HG03432 (cell line): ENCODE measurements around the gene KDM4F.

ENCODE experiments used
- ATAC-seq: cut with Tn5 transposase; IDR thresholded peaks from one replicate; pipeline ENCODE4 v1.9.1; 2021; ENCODE audit warnings: mild to moderate bottlenecking, moderate library complexity; ENCODE audit not compliant: unreplicated experiment

The KDM4F gene

DNA sequence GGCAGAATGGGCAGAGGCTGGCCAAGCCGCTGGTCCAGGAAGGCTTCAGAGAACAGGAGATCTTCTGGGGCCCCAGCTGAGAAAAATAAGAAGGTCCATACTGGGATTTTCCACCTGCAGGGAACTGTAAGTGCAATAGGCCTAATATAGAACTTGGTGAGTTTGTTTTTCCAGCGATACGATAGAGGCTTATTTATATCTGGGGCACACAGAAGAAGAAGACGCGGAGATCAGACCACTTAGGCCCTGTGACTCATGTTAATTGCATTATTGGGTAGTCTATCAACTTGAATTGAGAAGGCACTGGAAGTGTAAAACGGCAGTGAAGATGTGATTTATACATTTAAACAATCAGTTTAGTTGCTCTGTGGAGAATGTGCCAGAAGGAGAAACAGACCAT lies 9.8 kb downstream of the KDM4F start:
- ATAC-seq = no peak

DNA sequence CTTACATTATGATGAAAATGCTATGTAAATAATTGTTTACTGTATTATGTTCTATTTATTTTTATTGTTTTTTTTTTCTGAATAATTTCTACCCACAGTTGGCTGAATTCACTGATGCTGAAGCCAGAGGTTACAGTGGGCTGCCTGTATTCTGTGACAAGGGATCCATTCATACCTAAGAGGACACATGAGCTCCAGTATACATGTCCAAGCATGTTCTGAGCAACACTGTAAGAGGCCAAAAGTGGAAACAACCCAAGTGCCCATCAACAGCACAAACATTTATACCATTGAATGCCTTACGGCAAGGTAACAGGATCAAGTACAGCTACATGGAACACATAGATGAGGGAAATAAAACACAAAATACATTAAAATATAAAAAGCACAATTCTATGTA lies 16.1 kb downstream of the KDM4F start:
- ATAC-seq = no peak

DNA sequence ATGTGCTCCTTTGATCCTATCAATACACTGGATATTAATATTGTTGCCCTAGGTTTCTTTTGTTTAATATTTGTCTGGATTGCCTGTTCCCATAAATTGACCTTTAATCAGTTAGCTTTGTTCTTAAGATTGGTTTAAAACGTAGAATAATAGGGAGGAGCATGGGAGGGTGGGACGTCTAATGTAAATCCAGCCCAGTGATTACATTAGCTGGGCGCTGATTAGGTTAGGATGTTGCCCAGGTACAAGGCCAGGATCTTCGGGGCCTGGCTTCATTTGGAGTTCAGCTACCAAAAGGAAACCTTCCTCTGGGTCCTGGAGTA lies 17.5 kb downstream of the KDM4F start, which contains the start of gene SRSF8:
SRSF8 (plus strand) TSS at position 204 of the 323 bp plus-strand sequence. CDS start 308 bp downstream, outside the sequence.
- ATAC-seq = peak; percentile 54

DNA sequence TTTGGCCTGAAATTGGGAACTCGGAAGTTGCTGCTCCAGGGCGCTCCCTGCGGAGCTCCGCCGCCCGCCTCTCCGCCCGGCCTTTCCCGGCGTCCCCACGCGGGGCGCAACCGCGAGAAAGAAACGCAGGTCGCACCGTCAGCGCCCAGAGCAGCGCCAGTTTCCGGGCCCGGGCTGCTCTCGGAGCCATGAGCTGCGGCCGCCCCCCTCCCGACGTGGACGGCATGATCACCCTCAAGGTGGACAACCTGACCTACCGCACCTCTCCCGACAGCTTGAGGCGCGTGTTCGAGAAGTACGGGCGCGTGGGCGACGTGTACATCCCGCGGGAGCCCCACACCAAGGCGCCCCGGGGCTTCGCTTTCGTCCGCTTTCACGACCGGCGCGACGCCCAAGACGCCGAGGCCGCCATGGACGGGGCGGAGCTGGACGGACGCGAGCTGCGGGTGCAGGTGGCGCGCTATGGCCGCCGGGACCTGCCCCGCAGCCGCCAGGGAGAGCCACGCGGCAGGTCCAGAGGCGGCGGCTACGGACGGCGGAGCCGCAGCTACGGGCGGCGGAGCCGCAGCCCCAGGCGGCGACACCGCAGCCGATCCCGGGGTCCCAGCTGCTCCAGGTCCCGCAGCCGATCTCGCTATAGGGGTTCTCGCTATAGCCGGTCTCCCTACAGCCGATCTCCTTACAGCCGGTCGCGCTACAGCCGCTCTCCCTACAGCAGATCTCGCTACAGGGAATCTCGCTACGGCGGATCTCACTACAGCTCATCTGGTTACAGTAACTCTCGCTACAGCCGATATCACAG lies 18.0 kb downstream of the KDM4F start:
- peak; percentile 72 for ATAC-seq

DNA sequence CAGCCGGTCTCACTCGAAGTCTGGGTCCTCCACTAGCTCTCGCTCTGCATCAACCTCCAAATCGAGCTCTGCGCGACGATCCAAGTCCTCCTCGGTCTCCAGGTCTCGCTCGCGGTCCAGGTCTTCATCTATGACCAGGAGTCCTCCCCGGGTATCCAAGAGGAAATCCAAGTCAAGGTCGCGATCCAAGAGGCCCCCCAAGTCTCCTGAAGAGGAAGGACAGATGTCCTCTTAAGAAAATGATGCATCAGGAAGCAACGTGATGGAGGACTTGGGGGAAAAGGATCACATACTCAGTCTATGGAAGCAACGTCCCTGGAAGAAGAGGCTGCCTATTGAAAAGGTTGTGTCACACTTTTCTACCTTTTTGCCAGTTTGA lies 18.6 kb downstream of the KDM4F start:
- no peak for ATAC-seq

DNA sequence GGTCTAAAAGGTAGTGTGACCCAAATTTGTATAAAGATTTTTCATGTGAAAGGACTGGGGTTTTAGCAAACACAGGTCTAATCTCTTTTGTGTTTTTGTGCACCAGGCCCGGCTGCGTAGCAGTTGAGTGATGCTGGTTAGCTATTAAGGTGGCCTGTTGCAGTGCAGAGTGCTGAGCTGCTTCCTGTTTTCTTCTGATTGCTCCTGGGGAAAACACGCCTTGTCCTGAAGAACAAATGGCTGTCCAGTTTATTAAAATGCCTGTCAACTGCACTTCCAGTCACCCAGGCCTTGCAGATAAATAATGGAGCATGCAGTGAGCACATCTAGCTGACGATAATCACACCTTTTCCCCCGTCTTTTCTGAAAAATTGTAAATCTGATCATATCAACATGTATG lies 19.3 kb downstream of the KDM4F start:
- ATAC-seq = peak; percentile 66

DNA sequence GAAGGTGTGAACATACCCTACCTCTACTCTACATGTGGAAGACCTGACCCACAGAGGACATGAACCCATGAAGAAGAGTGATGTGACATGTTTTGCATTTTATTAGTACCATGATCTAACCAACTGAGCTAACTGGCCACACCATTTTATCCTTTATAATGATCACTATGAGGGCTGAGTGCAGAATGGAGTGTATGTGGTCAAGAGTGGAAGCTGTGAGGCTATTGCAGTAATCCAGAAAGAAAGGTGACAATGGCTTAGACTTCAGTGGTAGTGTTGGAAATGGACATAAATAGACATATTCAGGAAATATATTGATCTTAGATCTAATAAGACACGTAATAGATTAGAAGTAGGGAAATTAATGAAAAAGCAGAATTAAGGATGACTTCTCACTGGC lies 21.2 kb downstream of the KDM4F start:
- no peak for ATAC-seq

DNA sequence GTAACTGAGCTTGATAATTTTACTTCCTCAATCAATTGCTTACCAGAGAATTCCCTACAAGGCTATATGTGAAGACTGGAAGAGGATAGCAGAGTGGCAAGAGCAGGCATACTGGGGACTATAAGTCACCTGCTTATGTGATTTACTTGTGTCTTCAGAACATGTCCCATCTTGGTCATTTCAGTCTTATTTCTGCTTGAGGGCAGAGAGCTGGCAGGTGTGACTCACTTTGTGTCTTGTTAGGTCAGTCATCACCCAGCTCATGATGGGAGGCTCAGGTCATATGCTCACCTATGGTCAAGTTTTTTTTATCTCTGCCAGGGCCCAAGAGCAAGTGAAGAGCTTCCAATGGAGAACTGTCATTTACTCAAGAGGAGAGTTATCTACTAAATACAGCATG lies 23.7 kb downstream of the KDM4F start:
- no peak for ATAC-seq

DNA sequence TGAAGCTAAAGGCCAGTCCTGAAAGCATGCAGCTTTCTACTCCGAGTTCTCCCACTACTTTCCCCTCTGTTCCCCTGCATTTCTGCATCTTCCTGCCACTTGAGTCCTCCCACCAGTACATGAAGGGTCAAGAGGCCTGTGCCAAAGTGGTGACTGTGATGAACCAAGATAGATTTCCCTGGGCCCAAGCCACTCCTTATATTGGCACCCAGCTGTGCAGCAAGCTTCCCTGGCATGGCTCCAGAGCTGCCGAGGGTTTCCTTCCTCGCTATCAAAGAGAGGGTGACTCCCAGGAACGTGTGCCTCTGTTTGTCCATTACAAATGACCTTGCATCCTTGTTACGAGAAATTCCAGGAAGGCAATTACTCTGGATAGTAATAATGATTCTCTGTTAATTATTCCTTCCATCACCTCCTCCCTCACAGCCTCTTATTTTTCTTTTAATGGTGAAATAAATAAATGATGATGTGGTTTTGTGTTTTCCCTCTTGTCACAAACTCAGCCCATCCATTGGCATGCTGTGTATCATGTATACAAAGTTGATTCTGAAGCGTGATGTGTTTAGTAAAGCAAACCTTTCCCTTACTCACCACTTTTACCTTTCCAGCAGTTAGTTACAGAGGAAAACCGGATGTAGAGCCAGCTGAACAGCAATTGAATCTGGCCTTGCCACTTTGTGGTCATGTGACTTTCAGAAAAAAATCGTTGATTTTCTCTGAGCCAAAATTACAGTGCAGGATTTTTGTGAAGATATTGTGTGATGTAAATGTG lies 25.8 kb downstream of the KDM4F start:
- ATAC-seq = no peak

DNA sequence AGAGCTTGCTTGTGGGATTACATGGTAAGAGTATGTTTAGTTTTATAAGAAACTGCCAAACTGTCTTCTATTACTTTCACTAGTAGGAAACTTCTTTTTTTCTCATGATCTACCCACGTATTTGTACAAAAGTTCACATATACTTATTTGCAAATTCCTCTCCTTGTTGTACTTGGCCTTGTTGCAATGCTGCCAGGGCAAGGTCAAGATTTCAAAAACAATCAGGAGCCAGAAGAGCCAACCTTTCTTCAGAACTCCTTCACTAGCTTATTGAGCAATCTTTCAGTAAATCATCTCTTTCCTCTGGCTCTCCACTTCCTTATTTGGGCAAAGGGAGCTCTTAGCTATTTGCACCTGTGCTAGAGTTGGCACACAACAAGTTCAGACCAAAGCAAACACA lies 27.2 kb downstream of the KDM4F start:
- ATAC-seq = no peak

DNA sequence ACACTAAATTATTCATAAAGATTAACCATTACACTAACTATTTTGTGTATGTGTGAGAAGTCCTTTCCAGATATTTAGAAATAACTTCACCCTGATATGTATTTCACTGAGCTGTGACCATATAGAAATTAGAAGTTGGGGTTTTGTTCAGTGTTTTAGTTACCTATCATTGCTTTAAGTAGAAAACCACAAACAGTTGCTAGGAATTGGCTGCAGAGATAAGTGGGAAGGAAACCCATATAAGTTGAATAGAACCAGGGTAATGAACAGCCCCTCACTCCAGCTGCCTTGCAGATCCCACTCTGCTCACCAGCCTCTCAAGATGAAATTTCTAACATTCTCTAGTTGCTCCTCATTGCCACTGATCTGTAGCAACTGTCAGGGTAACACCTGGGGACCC lies 27.8 kb downstream of the KDM4F start:
- ATAC-seq = no peak

DNA sequence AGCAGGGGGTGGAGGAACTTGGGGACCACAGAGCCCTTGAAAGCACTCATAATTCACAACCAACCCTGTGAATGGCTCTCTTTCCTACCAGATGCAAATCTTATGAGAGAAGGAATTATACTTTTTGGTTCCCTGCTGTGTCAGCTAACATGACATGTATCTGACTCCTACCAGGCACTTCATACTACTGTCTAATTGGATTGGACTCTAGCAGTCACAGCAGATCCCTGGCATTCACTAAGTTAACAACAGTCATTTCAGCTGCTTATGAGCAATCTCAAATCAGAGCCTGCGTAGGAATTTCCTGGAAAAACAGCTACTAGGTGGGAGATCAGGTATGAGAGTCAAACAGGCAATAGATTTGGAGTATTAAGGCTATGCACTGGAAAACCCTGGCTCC lies 29.3 kb downstream of the KDM4F start:
- ATAC-seq = no peak

DNA sequence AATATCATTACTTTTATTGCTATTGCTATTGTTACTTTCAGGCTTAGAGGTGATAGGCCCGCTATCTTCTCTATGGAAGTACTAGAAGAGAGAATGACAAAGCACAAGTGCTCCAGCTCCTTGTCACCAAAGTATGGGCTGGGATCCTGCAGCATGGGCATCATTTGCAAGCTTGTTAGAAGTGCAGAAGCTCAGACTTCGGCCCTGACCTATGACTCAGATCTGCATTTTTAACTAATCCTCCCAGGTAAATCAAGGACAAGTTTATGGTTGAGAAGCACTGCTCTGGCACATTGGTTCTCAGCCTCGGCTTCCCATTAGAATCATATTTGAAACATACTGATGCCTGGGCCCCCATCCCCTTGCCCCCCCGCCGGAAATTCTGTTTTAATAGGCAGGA lies 31.8 kb downstream of the KDM4F start:
- no peak for ATAC-seq

DNA sequence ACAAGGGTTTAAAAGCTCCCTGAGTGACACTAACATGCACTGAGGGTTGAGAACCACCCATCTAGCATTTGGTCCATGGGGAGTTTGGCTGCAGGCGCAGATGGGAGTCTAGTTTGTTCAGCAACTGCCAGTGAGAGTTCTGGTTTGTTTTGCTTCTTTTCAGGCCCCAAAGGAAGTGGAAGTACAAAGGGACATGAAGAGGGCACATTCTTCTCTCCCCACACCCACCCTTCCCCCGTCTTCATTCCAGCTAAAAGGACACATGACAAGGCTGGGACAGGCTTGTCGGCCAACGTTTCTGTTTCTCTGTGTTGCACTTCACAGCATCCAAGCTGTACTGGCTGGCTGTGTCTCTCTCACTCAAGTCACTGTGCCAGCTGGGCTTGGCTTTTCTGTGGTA lies 32.2 kb downstream of the KDM4F start:
- no peak for ATAC-seq

DNA sequence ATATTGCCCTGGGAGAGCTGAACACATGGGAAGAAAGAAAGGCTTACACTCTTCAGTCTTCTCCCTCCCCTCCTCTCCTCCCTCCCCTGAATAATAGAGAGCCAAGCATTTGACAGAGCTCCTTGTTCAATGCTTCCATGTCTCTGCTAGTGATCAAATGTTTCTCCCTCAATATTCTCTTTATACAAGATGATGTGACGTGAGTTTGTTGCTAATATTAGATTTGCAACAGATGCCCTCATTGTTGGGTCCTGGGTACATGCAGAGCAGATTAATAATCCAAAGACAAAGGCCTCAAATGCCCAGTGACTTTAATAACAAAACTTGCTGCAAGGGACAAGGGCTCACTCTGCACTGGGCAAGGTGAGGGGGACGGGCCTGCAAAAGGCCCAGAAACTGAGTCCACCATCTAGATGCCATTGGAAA lies 33.4 kb downstream of the KDM4F start:
- ATAC-seq = no peak

DNA sequence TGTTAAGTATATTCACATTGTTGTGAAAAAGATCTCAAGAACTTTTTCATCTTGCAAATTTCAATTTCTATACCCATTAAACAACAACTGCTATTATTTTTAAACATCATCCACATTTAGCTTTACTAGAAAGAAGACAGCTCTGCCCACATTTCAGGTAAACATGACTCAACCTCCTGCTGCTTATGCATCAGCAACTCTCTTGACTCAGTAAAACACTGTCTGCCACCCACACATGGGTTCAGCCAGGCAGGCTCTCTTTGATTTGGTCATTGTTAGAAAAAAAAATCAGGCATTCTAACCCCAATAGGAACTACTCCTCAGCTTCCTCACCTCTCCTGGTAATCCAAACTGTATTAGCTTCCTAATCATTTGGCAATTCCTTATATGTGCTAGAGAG lies 35.3 kb downstream of the KDM4F start:
- ATAC-seq = peak; percentile 47

DNA sequence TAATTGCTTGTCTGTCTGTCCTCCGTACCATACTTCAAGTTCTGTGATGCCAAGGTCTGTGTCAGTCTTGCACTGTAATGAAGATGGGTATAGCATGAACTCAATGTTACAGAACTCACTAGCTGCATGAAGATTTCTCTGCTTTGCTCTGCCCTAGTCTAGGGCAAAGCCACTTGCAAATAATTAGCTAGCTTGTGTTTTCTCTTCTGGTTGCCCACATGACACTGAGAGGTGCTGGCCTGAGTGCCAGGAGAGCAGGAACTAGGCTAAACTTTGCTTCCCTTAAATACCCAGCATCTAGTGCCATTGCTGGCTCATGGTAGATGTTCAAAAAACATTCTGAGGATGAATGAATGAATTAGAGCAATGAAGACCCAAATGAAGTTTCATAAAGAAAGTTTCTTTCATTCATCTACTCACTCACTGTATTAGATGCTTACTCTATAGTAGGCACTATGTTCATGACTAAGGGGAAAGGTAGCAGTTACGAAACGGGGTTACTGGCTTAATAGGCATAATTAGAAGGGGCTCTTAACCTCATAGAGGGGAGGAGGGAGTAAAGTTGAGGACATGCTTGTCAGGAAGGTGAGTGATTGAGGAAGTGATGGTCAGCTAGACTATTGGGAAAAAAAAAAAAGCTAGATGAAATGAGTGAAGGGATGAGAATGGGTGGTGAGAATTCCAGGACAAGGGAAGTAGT lies 36.0 kb downstream of the KDM4F start:
- no peak for ATAC-seq

DNA sequence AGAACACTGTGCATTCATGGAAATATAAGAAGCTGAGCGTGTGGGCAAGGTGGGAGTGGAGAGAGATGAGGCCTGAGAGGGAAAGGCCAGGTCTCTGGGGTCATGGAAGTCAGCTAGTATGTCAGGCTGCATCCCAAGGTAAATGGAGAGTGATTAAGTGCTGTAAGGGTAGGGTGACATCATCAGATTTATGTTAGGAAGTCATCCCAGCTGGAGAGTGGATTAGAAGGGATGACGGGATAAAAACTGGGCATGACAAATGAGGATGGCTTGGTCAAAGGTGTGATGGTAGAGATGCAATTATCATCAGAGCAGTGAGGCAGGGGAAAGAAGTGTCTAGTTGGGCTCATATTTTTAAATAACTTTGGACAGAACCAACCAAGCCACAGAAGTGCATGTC lies 36.9 kb downstream of the KDM4F start:
- no peak for ATAC-seq

DNA sequence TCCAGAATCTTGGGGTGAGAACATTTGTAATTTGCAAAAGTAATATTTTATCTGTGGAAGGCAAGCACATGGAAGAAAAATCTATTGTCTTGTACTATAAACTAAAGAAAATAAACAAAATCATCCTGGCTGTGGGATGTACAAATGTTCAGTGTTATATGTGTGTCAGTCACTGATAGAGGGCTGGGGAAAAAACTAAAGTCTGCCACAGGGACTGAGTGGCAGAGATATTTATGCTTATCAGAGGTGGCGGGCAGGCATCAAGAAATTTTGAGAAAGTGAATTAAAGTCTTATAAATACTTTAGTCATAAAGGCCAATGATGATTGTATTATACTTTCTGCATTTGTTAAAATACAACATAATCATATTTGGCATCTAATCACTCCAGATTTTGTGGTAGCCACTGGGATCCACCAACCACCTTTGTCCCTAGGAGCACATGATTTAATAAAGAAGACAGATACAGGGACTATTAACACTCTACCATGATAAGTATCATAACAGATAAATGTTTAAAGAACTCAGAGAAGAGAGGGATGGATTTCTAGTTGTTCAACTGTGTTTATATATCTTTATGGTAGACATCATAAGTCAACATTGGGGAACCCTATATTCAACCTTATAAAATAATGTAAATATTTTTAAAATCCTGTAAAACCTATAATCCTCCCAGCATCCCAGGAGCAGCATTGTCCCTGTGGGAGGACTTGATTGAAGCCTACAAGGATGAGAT lies 37.8 kb downstream of the KDM4F start:
- ATAC-seq = no peak

DNA sequence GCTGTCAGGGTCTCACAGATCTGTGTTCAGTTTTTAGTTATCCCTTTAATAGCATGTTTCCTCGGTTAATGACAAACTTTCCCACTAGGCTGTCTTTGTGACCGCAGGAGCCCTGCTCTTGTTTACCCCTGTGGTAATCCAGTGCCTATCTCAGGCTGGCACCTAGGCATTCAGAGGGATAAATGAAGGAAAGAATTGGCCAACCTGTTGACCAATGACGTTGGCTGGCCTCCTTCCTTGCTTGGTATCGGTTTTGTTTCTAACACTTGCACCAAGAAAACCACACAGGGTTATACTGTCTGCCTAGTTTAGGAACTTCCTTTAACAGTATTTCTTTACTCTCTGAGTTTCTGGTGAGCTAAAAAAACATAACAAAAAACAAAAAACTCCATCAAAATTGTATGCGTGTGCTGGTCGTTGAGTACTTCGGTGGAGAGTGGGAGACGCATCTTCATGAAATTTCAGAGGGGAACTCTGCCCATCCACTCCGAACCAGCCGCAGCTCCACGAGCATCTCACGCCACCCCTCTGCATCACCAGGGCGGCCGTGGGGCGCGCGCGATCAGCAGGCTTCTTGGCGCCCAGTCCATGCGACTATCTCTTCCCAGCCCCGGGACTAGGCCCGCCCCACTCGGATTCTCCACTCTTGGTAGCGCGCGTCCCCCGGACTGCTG lies 39.9 kb downstream of the KDM4F start:
- peak; percentile 54 for ATAC-seq
